ENCODE data around the gene ADAMTSL1. TPM values are rescaled to one million over a fixed set of nuclear protein-coding genes. Genes with fewer than 3 reads are reported as not detected.

ADAMTSL1 gene
- total and polyA plus RNA-seq, 2 experiments from 2014 or later: 2.3 to 5.0 TPM

DNA sequence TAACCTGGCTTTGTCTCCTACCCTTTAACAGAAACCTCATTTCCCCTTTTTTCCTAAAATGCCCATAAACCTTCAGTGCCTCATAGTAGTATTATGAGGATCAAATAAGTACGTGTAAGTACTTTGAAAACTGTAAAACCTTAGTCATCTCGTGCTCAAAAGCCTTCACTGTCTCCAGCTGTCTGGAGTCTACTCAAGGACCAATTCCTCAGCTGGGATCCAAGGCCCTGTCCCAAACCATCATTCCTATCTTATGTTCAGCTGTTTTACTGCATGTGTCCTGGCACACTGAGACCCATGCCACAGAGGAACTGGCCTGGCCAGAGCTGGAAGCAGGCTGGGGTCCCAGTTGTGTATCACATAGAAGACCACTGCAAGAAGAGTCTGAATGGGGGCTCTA is 15.9 kb downstream of the ADAMTSL1 start:
- no peak overlapping the region for H3K4me2 ChIP-seq
- TF ChIP-seq, protein P1, sequence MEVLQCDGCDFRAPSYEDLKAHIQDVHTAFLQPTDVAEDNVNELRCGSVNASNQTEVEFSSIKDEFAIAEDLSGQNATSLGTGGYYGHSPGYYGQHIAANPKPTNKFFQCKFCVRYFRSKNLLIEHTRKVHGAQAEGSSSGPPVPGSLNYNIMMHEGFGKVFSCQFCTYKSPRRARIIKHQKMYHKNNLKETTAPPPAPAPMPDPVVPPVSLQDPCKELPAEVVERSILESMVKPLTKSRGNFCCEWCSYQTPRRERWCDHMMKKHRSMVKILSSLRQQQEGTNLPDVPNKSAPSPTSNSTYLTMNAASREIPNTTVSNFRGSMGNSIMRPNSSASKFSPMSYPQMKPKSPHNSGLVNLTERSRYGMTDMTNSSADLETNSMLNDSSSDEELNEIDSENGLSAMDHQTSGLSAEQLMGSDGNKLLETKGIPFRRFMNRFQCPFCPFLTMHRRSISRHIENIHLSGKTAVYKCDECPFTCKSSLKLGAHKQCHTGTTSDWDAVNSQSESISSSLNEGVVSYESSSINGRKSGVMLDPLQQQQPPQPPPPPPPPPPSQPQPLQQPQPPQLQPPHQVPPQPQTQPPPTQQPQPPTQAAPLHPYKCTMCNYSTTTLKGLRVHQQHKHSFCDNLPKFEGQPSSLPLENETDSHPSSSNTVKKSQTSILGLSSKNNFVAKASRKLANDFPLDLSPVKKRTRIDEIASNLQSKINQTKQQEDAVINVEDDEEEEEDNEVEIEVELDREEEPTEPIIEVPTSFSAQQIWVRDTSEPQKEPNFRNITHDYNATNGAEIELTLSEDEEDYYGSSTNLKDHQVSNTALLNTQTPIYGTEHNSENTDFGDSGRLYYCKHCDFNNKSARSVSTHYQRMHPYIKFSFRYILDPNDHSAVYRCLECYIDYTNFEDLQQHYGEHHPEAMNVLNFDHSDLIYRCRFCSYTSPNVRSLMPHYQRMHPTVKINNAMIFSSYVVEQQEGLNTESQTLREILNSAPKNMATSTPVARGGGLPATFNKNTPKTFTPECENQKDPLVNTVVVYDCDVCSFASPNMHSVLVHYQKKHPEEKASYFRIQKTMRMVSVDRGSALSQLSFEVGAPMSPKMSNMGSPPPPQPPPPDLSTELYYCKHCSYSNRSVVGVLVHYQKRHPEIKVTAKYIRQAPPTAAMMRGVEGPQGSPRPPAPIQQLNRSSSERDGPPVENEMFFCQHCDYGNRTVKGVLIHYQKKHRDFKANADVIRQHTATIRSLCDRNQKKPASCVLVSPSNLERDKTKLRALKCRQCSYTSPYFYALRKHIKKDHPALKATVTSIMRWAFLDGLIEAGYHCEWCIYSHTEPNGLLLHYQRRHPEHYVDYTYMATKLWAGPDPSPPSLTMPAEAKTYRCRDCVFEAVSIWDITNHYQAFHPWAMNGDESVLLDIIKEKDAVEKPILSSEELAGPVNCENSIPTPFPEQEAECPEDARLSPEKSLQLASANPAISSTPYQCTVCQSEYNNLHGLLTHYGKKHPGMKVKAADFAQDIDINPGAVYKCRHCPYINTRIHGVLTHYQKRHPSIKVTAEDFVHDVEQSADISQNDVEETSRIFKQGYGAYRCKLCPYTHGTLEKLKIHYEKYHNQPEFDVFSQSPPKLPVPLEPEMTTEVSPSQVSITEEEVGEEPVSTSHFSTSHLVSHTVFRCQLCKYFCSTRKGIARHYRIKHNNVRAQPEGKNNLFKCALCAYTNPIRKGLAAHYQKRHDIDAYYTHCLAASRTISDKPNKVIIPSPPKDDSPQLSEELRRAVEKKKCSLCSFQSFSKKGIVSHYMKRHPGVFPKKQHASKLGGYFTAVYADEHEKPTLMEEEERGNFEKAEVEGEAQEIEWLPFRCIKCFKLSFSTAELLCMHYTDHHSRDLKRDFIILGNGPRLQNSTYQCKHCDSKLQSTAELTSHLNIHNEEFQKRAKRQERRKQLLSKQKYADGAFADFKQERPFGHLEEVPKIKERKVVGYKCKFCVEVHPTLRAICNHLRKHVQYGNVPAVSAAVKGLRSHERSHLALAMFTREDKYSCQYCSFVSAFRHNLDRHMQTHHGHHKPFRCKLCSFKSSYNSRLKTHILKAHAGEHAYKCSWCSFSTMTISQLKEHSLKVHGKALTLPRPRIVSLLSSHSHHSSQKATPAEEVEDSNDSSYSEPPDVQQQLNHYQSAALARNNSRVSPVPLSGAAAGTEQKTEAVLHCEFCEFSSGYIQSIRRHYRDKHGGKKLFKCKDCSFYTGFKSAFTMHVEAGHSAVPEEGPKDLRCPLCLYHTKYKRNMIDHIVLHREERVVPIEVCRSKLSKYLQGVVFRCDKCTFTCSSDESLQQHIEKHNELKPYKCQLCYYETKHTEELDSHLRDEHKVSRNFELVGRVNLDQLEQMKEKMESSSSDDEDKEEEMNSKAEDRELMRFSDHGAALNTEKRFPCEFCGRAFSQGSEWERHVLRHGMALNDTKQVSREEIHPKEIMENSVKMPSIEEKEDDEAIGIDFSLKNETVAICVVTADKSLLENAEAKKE (CRISPR knock-in tag; IDR thresholded peaks at IDR 0.05): no peak
- TF ChIP-seq STAT1 (IDR thresholded peaks at IDR 0.05; ENCODE audit: unreplicated experiment) (no peak), ZNF114 (CRISPR knock-in tag; IDR thresholded peaks at IDR 0.05) (no peak), POLR2AphosphoS5 (IDR thresholded peaks at IDR 0.05; ENCODE audit: low read depth) (no peak), EZH2phosphoT487 (IDR thresholded peaks at IDR 0.05; ENCODE audit: unreplicated experiment) (no peak), CREB1 (CRISPR knock-in tag; IDR thresholded peaks at IDR 0.05; ENCODE audit: low read depth) (no peak), JUNB (IDR thresholded peaks at IDR 0.05; ENCODE audit: unreplicated experiment) (no peak), NANOG (IDR thresholded peaks at IDR 0.05; ENCODE audit: borderline replicate concordance) (no peak), EZH2 (IDR thresholded peaks at IDR 0.05; ENCODE audit: low read depth, unreplicated experiment) (no peak), ZNF331 (CRISPR knock-in tag; IDR thresholded peaks at IDR 0.05; ENCODE audit: low read depth) (no peak)
- TF ChIP-seq, protein P2, sequence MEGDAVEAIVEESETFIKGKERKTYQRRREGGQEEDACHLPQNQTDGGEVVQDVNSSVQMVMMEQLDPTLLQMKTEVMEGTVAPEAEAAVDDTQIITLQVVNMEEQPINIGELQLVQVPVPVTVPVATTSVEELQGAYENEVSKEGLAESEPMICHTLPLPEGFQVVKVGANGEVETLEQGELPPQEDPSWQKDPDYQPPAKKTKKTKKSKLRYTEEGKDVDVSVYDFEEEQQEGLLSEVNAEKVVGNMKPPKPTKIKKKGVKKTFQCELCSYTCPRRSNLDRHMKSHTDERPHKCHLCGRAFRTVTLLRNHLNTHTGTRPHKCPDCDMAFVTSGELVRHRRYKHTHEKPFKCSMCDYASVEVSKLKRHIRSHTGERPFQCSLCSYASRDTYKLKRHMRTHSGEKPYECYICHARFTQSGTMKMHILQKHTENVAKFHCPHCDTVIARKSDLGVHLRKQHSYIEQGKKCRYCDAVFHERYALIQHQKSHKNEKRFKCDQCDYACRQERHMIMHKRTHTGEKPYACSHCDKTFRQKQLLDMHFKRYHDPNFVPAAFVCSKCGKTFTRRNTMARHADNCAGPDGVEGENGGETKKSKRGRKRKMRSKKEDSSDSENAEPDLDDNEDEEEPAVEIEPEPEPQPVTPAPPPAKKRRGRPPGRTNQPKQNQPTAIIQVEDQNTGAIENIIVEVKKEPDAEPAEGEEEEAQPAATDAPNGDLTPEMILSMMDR (conservative IDR thresholded peaks at IDR 0.05; ENCODE audit: low read depth in 2 of 2): no peak
- TF ChIP-seq, protein P3, sequence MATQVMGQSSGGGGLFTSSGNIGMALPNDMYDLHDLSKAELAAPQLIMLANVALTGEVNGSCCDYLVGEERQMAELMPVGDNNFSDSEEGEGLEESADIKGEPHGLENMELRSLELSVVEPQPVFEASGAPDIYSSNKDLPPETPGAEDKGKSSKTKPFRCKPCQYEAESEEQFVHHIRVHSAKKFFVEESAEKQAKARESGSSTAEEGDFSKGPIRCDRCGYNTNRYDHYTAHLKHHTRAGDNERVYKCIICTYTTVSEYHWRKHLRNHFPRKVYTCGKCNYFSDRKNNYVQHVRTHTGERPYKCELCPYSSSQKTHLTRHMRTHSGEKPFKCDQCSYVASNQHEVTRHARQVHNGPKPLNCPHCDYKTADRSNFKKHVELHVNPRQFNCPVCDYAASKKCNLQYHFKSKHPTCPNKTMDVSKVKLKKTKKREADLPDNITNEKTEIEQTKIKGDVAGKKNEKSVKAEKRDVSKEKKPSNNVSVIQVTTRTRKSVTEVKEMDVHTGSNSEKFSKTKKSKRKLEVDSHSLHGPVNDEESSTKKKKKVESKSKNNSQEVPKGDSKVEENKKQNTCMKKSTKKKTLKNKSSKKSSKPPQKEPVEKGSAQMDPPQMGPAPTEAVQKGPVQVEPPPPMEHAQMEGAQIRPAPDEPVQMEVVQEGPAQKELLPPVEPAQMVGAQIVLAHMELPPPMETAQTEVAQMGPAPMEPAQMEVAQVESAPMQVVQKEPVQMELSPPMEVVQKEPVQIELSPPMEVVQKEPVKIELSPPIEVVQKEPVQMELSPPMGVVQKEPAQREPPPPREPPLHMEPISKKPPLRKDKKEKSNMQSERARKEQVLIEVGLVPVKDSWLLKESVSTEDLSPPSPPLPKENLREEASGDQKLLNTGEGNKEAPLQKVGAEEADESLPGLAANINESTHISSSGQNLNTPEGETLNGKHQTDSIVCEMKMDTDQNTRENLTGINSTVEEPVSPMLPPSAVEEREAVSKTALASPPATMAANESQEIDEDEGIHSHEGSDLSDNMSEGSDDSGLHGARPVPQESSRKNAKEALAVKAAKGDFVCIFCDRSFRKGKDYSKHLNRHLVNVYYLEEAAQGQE (IDR thresholded peaks at IDR 0.05; ENCODE audit: unreplicated experiment): no peak
- TF ChIP-seq, protein P4, sequence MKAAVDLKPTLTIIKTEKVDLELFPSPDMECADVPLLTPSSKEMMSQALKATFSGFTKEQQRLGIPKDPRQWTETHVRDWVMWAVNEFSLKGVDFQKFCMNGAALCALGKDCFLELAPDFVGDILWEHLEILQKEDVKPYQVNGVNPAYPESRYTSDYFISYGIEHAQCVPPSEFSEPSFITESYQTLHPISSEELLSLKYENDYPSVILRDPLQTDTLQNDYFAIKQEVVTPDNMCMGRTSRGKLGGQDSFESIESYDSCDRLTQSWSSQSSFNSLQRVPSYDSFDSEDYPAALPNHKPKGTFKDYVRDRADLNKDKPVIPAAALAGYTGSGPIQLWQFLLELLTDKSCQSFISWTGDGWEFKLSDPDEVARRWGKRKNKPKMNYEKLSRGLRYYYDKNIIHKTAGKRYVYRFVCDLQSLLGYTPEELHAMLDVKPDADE (IDR thresholded peaks at IDR 0.05): no peak
- H3F3A ChIP-seq (replicated peaks; ENCODE audit: low read depth): no peaks in the 10 kb centered on the region
- H3K27me3 ChIP-seq (ENCODE audit: insufficient read depth): no peaks in the 10 kb centered on the region
- no peaks in the 10 kb centered on the region for H3K9me2 ChIP-seq (ENCODE audit: insufficient read depth)
- H3K79me2 ChIP-seq (replicated peaks; ENCODE audit: insufficient read depth): no peaks in the 10 kb centered on the region
- no peak overlapping the region for H2AFZ ChIP-seq
- DNase-seq (ENCODE audit: low spot score) (no peak), ATAC-seq (no peak)
- H3K4me1 ChIP-seq (ENCODE audit: insufficient read depth): no peaks in the 10 kb centered on the region
- peaks cover 15% of the 10 kb centered on the region; the same call in 2 of the 3 replicates for H3K4me1 Mint-ChIP-seq
- no peaks in the 10 kb centered on the region for H3K36me3 ChIP-seq (ENCODE audit: insufficient read depth)
- H3K27ac ChIP-seq (ENCODE audit: low read depth): no peak overlapping the region
- no peaks in the 10 kb centered on the region for H3K9me3 Mint-ChIP-seq
- no peak overlapping the region for H3K4me3 Mint-ChIP-seq
- no peaks in the 10 kb centered on the region for H4K20me1 ChIP-seq (replicated peaks; ENCODE audit: insufficient read depth)
- no peak overlapping the region for H3K4me3 ChIP-seq
- H3K27me3 Mint-ChIP-seq (ENCODE audit: insufficient read depth, low read depth, poor library complexity): no peaks in the 10 kb centered on the region
- H3K27ac Mint-ChIP-seq: no peak overlapping the region
- H3K36me3 Mint-ChIP-seq (ENCODE audit: low read depth): no peaks in the 10 kb centered on the region
